HCT116 (cell line): ENCODE data around the gene GALNT11. TPM values are rescaled to one million over a fixed set of nuclear protein-coding genes. Genes with fewer than 3 reads are reported as not detected.

Experiments
- ATAC-seq: fragments of 200-7000 bp; cut with Tn5 transposase; 2 replicates; pipeline ENCODE4 v1.9.1; 2020; ENCODE audit warnings: mild to moderate bottlenecking, moderate library complexity
- BruUV-seq: library from RNA; stranded (reverse); fragments of 400-500 nt; replicated peaks from 2 replicates; lab custom pipeline; 2021; lab: Mats Ljungman, UMichigan
- CTCF ChIA-PET: fragments of 300-600 bp; sonication (Branson Sonifier 250); formaldehyde crosslinking; loops from one replicate; lab custom pipeline; 2021; ENCODE audit warnings: antibody characterized with exemption; lab: Charles Lee
- POLR2A ChIA-PET: fragments of 300-600, 350-600 bp; sonication (Branson Sonifier 250); formaldehyde crosslinking; loops from one replicate; lab custom pipeline; 2021; ENCODE audit warnings: antibody characterized with exemption; lab: Charles Lee
- RAD21 ChIA-PET, 2 experiments: fragments of 300-600 bp; sonication (Branson Sonifier 250); formaldehyde crosslinking; loops; one replicate each; lab custom pipeline; 2023; ENCODE audit warnings: low total read pairs in 2 of 2; ENCODE audit not compliant: uncharacterized antibody in 2 of 2, unreplicated experiment in 2 of 2, low non-redundant PET in 1 of 2; lab: Charles Lee
- DNase-seq: peaks from one replicate; pipeline ENCODE4 v3.0.0-alpha.2; 2010; ENCODE audit warnings: low read depth, low spot score
- H2AFZ ChIP-seq: fragments of 200-600 bp; shearing (Covaris generic), sonication (generic); 2 replicates; pipeline ENCODE4 v1.6.1; 2017; ENCODE audit warnings: low read depth, mixed run types, mixed read lengths, antibody characterized with exemption, low read length; ENCODE audit not compliant: poor library complexity, severe bottlenecking
- H3K27ac ChIP-seq: 2 replicates; pipeline ENCODE4 v1.5.1; 2012; ENCODE audit warnings: low read depth, low read length
- H3K27me3 ChIP-seq: fragments of 200-600 bp; sonication (generic); 2 replicates; pipeline ENCODE4 v1.6.1; 2016; ENCODE audit warnings: mixed run types, low read length, mixed read lengths; ENCODE audit not compliant: insufficient read depth
- H3K36me3 ChIP-seq, 2 experiments: fragments of 200-500 bp in 1 of 2; fragments of 200-600 bp in 1 of 2; sonication (Bioruptor generic) in 1 of 2; sonication (generic) in 1 of 2; 2 replicates each; pipeline versions ENCODE4 v1.5.1 to v1.6.1; 2014 to 2016; ENCODE audit warnings: low read length in 2 of 2, inconsistent platforms in 1 of 2, mixed read lengths in 1 of 2, mixed run types in 1 of 2; ENCODE audit not compliant: insufficient read depth in 2 of 2, control insufficient read depth in 1 of 2
- H3K4me1 ChIP-seq, 2 experiments: fragments of 200-600 bp in 1 of 2; sonication (generic) in 1 of 2; 2 replicates each; pipeline versions ENCODE4 v1.5.1 to v1.6.1; 2012 to 2017; ENCODE audit warnings: low read length in 2 of 2, inconsistent platforms in 1 of 2, mild to moderate bottlenecking in 1 of 2, mixed read lengths in 1 of 2, mixed run types in 1 of 2, moderate library complexity in 1 of 2; ENCODE audit not compliant: insufficient read depth in 2 of 2, control insufficient read depth in 1 of 2
- H3K4me2 ChIP-seq: fragments of 200-600 bp; sonication (generic); 2 replicates; pipeline ENCODE4 v1.6.1; 2017; ENCODE audit warnings: mixed run types, low read length, mixed read lengths
- H3K4me3 ChIP-seq, 2 experiments: fragments of 200-600 bp in 1 of 2; sonication (generic) in 1 of 2; replicated peaks in 1 of 2; 2 replicates each; pipeline ENCODE4 v1.5.1; 2011 to 2016; ENCODE audit warnings: low read length in 2 of 2, control low read depth in 1 of 2, low read depth in 1 of 2, mild to moderate bottlenecking in 1 of 2, mixed read lengths in 1 of 2, mixed run types in 1 of 2
- H3K79me2 ChIP-seq: fragments of 200-600 bp; sonication (generic); 2 replicates; pipeline ENCODE4 v1.6.1; 2017; ENCODE audit warnings: mild to moderate bottlenecking, mixed run types, low read length, moderate library complexity, mixed read lengths; ENCODE audit not compliant: insufficient read depth
- H3K9ac ChIP-seq: fragments of 200-600 bp; sonication (generic); 2 replicates; pipeline ENCODE4 v1.6.1; 2016; ENCODE audit warnings: low read length, mixed read lengths
- H3K9me2 ChIP-seq: fragments of 200-600 bp; sonication (generic), shearing (Covaris generic); 2 replicates; pipeline ENCODE4 v1.6.1; 2017; ENCODE audit warnings: mixed run types, mild to moderate bottlenecking, moderate library complexity; ENCODE audit not compliant: insufficient read depth
- H3K9me3 ChIP-seq, 2 experiments: fragments of 200-500 bp in 1 of 2; fragments of 200-600 bp in 1 of 2; sonication (Bioruptor generic) in 1 of 2; sonication (generic) in 1 of 2; 2 replicates each; pipeline ENCODE4 v1.6.1; 2014 to 2017; ENCODE audit warnings: low read length in 2 of 2, mixed read lengths in 2 of 2, inconsistent platforms in 1 of 2, low read depth in 1 of 2, mild to moderate bottlenecking in 1 of 2, mixed run types in 1 of 2, moderate library complexity in 1 of 2; ENCODE audit not compliant: control insufficient read depth in 1 of 2, insufficient read depth in 1 of 2
- H4K20me1 ChIP-seq: fragments of 200-600 bp; sonication (generic), shearing (Covaris generic); 2 replicates; pipeline ENCODE4 v1.6.1; 2017; ENCODE audit warnings: mixed run types, mild to moderate bottlenecking, moderate library complexity; ENCODE audit not compliant: insufficient read depth
- ATF3 ChIP-seq: IDR thresholded peaks from 2 replicates; pipeline ENCODE4 v1.6.1; 2012
- CEBPB ChIP-seq: IDR thresholded peaks from 2 replicates; pipeline ENCODE4 v1.6.1; 2012; ENCODE audit warnings: low read depth
- EGR1 ChIP-seq: IDR thresholded peaks from 2 replicates; pipeline ENCODE4 v1.6.1; 2012; ENCODE audit warnings: low read depth
- EZH2phosphoT487 ChIP-seq: fragments of 200-600 bp; IDR thresholded peaks from 2 replicates; pipeline ENCODE4 v1.6.1; 2018; ENCODE audit warnings: antibody characterized with exemption, borderline replicate concordance
- JUND ChIP-seq: IDR thresholded peaks from 2 replicates; pipeline ENCODE4 v1.6.1; 2012
- POLR2A ChIP-seq: IDR thresholded peaks from 2 replicates; pipeline ENCODE4 v1.7.0; 2011; ENCODE audit warnings: borderline replicate concordance; ENCODE audit not compliant: insufficient read depth, insufficient read length; ENCODE audit errors: extremely low read depth
- POLR2AphosphoS5 ChIP-seq: IDR thresholded peaks from 2 replicates; pipeline ENCODE4 v1.6.1; 2011; ENCODE audit warnings: mild to moderate bottlenecking, low read depth, low read length, moderate library complexity
- RAD21 ChIP-seq: IDR thresholded peaks from 2 replicates; pipeline ENCODE4 v1.6.1; 2012; ENCODE audit warnings: low read depth, mild to moderate bottlenecking
- REST ChIP-seq: IDR thresholded peaks from 2 replicates; pipeline ENCODE4 v1.6.1; 2012; ENCODE audit warnings: low read depth
- SRF ChIP-seq: IDR thresholded peaks from 2 replicates; pipeline ENCODE4 v1.6.1; 2012; ENCODE audit warnings: low read depth
- TCF7L2 ChIP-seq: IDR thresholded peaks from 2 replicates; pipeline ENCODE4 v1.7.0; 2011; ENCODE audit warnings: borderline replicate concordance, inconsistent platforms; ENCODE audit not compliant: insufficient read depth, insufficient read length; ENCODE audit errors: extremely low read depth
- ZBTB33 ChIP-seq: IDR thresholded peaks from 2 replicates; pipeline ENCODE4 v1.6.1; 2011; ENCODE audit warnings: mild to moderate bottlenecking, low read length, moderate library complexity; ENCODE audit not compliant: insufficient replicate concordance; ENCODE audit errors: extremely low read depth
- ZFX ChIP-seq: fragments of 450-650 bp; IDR thresholded peaks from 2 replicates; pipeline ENCODE4 v1.6.1; 2017
- intact Hi-C: fragments of 100-400 bp; cut with micrococcal nuclease; formaldehyde crosslinking; loops from 2 replicates; pipeline ENCODE4 v1.10.0; 2022
- total RNA-seq: library from RNA; stranded (reverse); gene quantifications from one replicate; pipeline ENCODE4 v1.2.1, GENCODE V29; 2021; ENCODE audit not compliant: unreplicated experiment

GALNT11 gene
- total RNA-seq, 1 experiment from 2014 or later: 28.9 TPM

GRCh38 chr7:152140067-152140466, 114.6 kb downstream of the GALNT11 start:
- Histone ChIP-seq H3K9ac (no peak overlapping the region), H3K9me2 (no peaks in the 10 kb centered on the region)
- TF ChIP-seq REST: no peak
- TF ChIP-seq JUND: no peak
- no peak for TF ChIP-seq EGR1
- no peak for TF ChIP-seq ZFX
- no peak for TF ChIP-seq RAD21
- no peak for TF ChIP-seq TCF7L2
- TF ChIP-seq, all 23 proteins: peak for 0
- H3K9me3 ChIP-seq: no peaks in the 10 kb centered on the region
- H3K27ac ChIP-seq: no peak overlapping the region
- H2AFZ ChIP-seq: no peak overlapping the region
- ChIA-PET POLR2A (no interaction called here), RAD21 (no interaction called here), CTCF (no interaction called here)
- H3K27me3 ChIP-seq: no peaks in the 10 kb centered on the region
- H4K20me1 ChIP-seq: no peaks in the 10 kb centered on the region
- no peak for ATAC-seq
- no peaks in the 10 kb centered on the region for H3K4me1 ChIP-seq
- no TSS peak for BruUV-seq
- intact Hi-C loops: no loop called here
- DNase-seq: no peak
- no peak overlapping the region for H3K4me2 ChIP-seq
- H3K79me2 ChIP-seq: no peaks in the 10 kb centered on the region
- H3K36me3 ChIP-seq: peaks cover 13 to 16% of the 10 kb centered on the region in 2 experiments; a peak in 2 of 4 replicates
- H3K4me3 ChIP-seq: no peak overlapping the region

- H3K4me1 ChIP-seq: no peaks in the 10 kb centered on the region
- H4K20me1 ChIP-seq: no peaks in the 10 kb centered on the region
- H3K9ac ChIP-seq: no peak overlapping the region
- H3K4me3 ChIP-seq: no peak overlapping the region
- ChIA-PET RAD21 (no interaction called here), CTCF (no interaction called here), POLR2A (no interaction called here)
- H3K79me2 ChIP-seq: no peaks in the 10 kb centered on the region
- no peak for ATAC-seq
- peaks cover 16 to 17% of the 10 kb centered on the region in 2 experiments; a peak in 2 of 4 replicates for H3K36me3 ChIP-seq
- no peak overlapping the region for H2AFZ ChIP-seq
- no TSS peak for BruUV-seq
- H3K9me2 ChIP-seq: no peaks in the 10 kb centered on the region
- intact Hi-C loops: no loop called here
- H3K27ac ChIP-seq: no peak overlapping the region
- no peaks in the 10 kb centered on the region for H3K27me3 ChIP-seq
- H3K4me2 ChIP-seq: no peak overlapping the region
- no peaks in the 10 kb centered on the region for H3K9me3 ChIP-seq
- DNase-seq: no peak
- no peak for TF ChIP-seq EZH2phosphoT487
- TF ChIP-seq TCF7L2: no peak
- TF ChIP-seq SRF: no peak
- TF ChIP-seq ATF3: no peak
- no peak for TF ChIP-seq POLR2AphosphoS5
- TF ChIP-seq POLR2A: no peak
- TF ChIP-seq RAD21: no peak
- TF ChIP-seq CEBPB: no peak
- TF ChIP-seq JUND: no peak
- TF ChIP-seq ZBTB33: no peak
Measured at GRCh38 chr7:152140560-152140959, 115.1 kb downstream of the GALNT11 start.
